Measurements from ENCODE around the gene NDUFAF2. TPM values are rescaled to one million over a fixed set of nuclear protein-coding genes. Genes with fewer than 3 reads are reported as not detected.
A peak's percentile ranks its signal among the peaks of the same experiment; 100 is the strongest.

The NDUFAF2 gene
- polyA plus RNA-seq, 1 donor: 39.3 TPM

DNA sequence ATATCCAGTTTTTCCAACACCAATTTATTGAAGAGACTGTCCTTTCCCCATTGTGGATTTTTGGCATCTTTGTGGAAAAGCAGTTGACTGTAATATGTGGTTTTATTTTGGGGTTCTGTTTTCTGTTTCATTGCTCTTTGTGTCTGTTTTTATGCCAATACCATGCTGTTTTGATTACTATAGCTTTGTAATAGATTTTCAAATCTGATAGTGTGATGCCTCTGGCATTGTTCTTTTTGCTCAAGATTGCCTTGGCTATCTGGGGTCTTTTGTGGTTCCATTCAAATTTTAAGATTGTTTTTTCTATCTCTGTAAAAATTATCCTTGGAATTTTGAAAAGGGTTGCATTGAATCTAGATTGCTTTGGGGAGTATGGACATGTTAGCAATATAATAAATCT lies 99.5 kb downstream of the NDUFAF2 start:
- no peak overlapping the region for H3K27ac ChIP-seq (ENCODE audit: low read length)
- H3K36me3 ChIP-seq (ENCODE audit: control insufficient read depth, insufficient read depth, low read length): no peaks in the 10 kb centered on the region
- no peaks in the 10 kb centered on the region for H3K27me3 ChIP-seq (ENCODE audit: control insufficient read depth, insufficient read depth, low read length)
- DNase-seq: no peak
- H3K9me3 ChIP-seq (ENCODE audit: control insufficient read depth, low read depth, low read length): no peaks in the 10 kb centered on the region
- H3K4me1 ChIP-seq (ENCODE audit: control insufficient read depth, insufficient read depth, low read length): no peaks in the 10 kb centered on the region
- no peak overlapping the region for H3K4me3 ChIP-seq (ENCODE audit: low read length)

GRCh38 chr5:61047346-61047745 lies 102.3 kb downstream of the NDUFAF2 start:
- peaks cover 15% of the 10 kb centered on the region for H3K4me1 ChIP-seq (ENCODE audit: control insufficient read depth, insufficient read depth, low read length)
- peak overlapping the region; percentile 60 for H3K27ac ChIP-seq (ENCODE audit: low read length)
- H3K9me3 ChIP-seq (ENCODE audit: control insufficient read depth, low read depth, low read length): no peaks in the 10 kb centered on the region
- DNase-seq: peak in 1 of 2 donors; percentile 50
- no peaks in the 10 kb centered on the region for H3K27me3 ChIP-seq (ENCODE audit: control insufficient read depth, insufficient read depth, low read length)
- H3K36me3 ChIP-seq (ENCODE audit: control insufficient read depth, insufficient read depth, low read length): no peaks in the 10 kb centered on the region
- H3K4me3 ChIP-seq (ENCODE audit: low read length): no peak overlapping the region

GRCh38 chr5:61048534-61048933 lies 103.5 kb downstream of the NDUFAF2 start:
- H3K27ac ChIP-seq (ENCODE audit: low read length): no peak overlapping the region
- no peaks in the 10 kb centered on the region for H3K27me3 ChIP-seq (ENCODE audit: control insufficient read depth, insufficient read depth, low read length)
- no peak overlapping the region for H3K4me3 ChIP-seq (ENCODE audit: low read length)
- no peak for DNase-seq
- H3K36me3 ChIP-seq (ENCODE audit: control insufficient read depth, insufficient read depth, low read length): no peaks in the 10 kb centered on the region
- WGBS (ENCODE audit: insufficient coverage, low lambda C conversion rate): no CpG with 5 or more reads among the region's 1 CpG
- no peaks in the 10 kb centered on the region for H3K9me3 ChIP-seq (ENCODE audit: control insufficient read depth, low read depth, low read length)
- peaks cover 15% of the 10 kb centered on the region for H3K4me1 ChIP-seq (ENCODE audit: control insufficient read depth, insufficient read depth, low read length)

DNA sequence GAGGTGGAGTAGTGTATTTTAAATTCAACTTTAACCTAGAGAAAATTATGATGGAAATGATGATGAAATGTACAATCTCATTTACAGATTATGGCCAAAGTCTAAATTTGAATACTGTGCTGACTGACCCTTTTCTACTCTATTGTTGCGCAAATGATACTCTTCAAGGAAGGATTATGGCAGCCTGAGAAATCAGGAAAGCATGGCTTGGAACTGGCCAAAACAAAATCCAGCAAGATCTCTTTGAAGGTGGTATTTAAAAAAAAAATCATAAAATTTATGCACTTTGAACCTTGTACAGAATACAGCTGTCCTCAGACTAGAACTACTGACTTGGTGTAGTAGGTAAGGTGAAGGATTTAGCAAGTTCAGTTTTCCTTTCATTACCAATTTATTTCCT lies 105.3 kb downstream of the NDUFAF2 start:
- Histone ChIP-seq H3K9me3 (ENCODE audit: control insufficient read depth, low read depth, low read length) (no peaks in the 10 kb centered on the region), H3K4me1 (ENCODE audit: control insufficient read depth, insufficient read depth, low read length) (peaks cover 15% of the 10 kb centered on the region), H3K27me3 (ENCODE audit: control insufficient read depth, insufficient read depth, low read length) (no peaks in the 10 kb centered on the region), H3K36me3 (ENCODE audit: control insufficient read depth, insufficient read depth, low read length) (no peaks in the 10 kb centered on the region), H3K27ac (ENCODE audit: low read length) (peak overlapping the region; percentile 58), H3K4me3 (ENCODE audit: low read length) (no peak overlapping the region)
- WGBS (ENCODE audit: insufficient coverage, low lambda C conversion rate): no CpG with 5 or more reads among the region's 1 CpG
- DNase-seq: peak; percentile 31 to 71

- DNase-seq: peak; percentile 62 to 80
- H3K36me3 ChIP-seq (ENCODE audit: control insufficient read depth, insufficient read depth, low read length): no peaks in the 10 kb centered on the region
- H3K4me3 ChIP-seq (ENCODE audit: low read length): no peak overlapping the region
- no peaks in the 10 kb centered on the region for H3K9me3 ChIP-seq (ENCODE audit: control insufficient read depth, low read depth, low read length)
- H3K27me3 ChIP-seq (ENCODE audit: control insufficient read depth, insufficient read depth, low read length): no peaks in the 10 kb centered on the region
- peaks cover 15% of the 10 kb centered on the region for H3K4me1 ChIP-seq (ENCODE audit: control insufficient read depth, insufficient read depth, low read length)
- WGBS (ENCODE audit: insufficient coverage, low lambda C conversion rate): no CpG with 5 or more reads among the region's 1 CpG
- peak overlapping the region; percentile 58 for H3K27ac ChIP-seq (ENCODE audit: low read length)
These were observed 106.3 kb downstream of the NDUFAF2 start for GRCh38 chr5:61051267-61051666.

DNA sequence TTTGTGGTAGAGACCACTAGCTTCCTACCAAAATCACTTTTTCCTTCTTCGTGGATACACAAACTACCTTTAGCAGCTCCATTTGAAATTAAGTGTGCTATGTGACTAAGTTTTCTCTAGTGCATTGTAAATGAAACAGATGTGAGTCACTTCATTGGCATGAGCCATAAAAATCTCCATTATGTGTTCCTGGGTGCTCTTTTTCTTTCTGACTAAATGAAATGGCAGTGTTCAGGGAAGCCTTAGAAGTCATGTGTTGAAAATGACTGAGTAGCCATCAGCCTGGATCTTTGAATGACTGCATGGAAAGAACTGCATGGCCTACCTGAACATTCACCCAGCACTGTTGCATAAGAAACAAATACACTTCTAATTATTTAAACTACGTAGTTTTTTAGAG lies 107.9 kb downstream of the NDUFAF2 start:
- peak; percentile 48 to 72 for DNase-seq
- Histone ChIP-seq H3K27me3 (ENCODE audit: control insufficient read depth, insufficient read depth, low read length) (no peaks in the 10 kb centered on the region), H3K36me3 (ENCODE audit: control insufficient read depth, insufficient read depth, low read length) (no peaks in the 10 kb centered on the region), H3K4me1 (ENCODE audit: control insufficient read depth, insufficient read depth, low read length) (peaks cover 15% of the 10 kb centered on the region), H3K27ac (ENCODE audit: low read length) (peak overlapping the region; percentile 58), H3K9me3 (ENCODE audit: control insufficient read depth, low read depth, low read length) (no peaks in the 10 kb centered on the region), H3K4me3 (ENCODE audit: low read length) (no peak overlapping the region)
- 100% methylated on average over 1 of the region's 2 CpGs for WGBS (ENCODE audit: insufficient coverage, low lambda C conversion rate)

GRCh38 chr5:61053937-61054336 lies 108.9 kb downstream of the NDUFAF2 start:
- no CpG with 5 or more reads among the region's 2 CpGs for WGBS (ENCODE audit: insufficient coverage, low lambda C conversion rate)
- no peak overlapping the region for H3K4me3 ChIP-seq (ENCODE audit: low read length)

DNA sequence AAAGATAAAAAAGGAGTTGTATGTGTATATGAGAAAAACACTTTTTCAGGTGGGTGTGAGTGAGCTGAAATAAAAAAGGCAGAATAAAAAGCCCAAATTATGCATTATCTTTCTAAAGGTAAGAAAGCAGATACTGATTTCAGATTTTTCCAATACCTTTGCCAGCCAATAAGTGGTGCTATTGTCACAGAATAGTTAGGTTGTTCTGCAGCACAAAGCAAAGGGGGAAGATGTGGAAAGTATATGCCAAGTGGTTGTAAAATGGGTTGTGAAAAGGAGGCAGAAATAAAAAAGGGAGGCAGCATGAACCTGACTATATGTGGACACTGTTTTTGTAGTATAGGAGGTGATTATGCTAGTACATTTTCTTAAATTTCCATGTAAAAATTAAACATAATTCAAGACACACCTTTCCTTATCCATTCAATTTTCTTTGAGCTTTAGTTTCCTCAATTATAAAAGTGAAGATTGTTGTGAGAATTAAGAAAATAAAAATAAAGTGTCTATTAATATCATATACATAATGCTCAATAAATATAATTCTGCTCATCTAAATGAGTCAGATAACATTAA lies 110.5 kb downstream of the NDUFAF2 start:
- peak in 1 of 2 donors; percentile 46 for DNase-seq
- Histone ChIP-seq H3K27ac (ENCODE audit: low read length) (no peak overlapping the region), H3K4me1 (ENCODE audit: control insufficient read depth, insufficient read depth, low read length) (peaks cover 11% of the 10 kb centered on the region), H3K9me3 (ENCODE audit: control insufficient read depth, low read depth, low read length) (no peaks in the 10 kb centered on the region), H3K36me3 (ENCODE audit: control insufficient read depth, insufficient read depth, low read length) (no peaks in the 10 kb centered on the region), H3K27me3 (ENCODE audit: control insufficient read depth, insufficient read depth, low read length) (no peaks in the 10 kb centered on the region), H3K4me3 (ENCODE audit: low read length) (no peak overlapping the region)

More at GRCh38 chr5:61053937-61054336, 108.9 kb downstream of the NDUFAF2 start:
- no peaks in the 10 kb centered on the region for H3K27me3 ChIP-seq (ENCODE audit: control insufficient read depth, insufficient read depth, low read length)
- H3K4me1 ChIP-seq (ENCODE audit: control insufficient read depth, insufficient read depth, low read length): peaks cover 15% of the 10 kb centered on the region
- no peak for DNase-seq
- no peaks in the 10 kb centered on the region for H3K36me3 ChIP-seq (ENCODE audit: control insufficient read depth, insufficient read depth, low read length)
- no peaks in the 10 kb centered on the region for H3K9me3 ChIP-seq (ENCODE audit: control insufficient read depth, low read depth, low read length)
- H3K27ac ChIP-seq (ENCODE audit: low read length): no peak overlapping the region

GRCh38 chr5:61059499-61059898 lies 114.5 kb downstream of the NDUFAF2 start:
- no peak overlapping the region for H3K4me3 ChIP-seq (ENCODE audit: low read length)
- H3K4me1 ChIP-seq (ENCODE audit: control insufficient read depth, insufficient read depth, low read length): no peaks in the 10 kb centered on the region

GRCh38 chr5:61069150-61069549 lies 124.1 kb downstream of the NDUFAF2 start:
- H3K36me3 ChIP-seq (ENCODE audit: control insufficient read depth, insufficient read depth, low read length): no peaks in the 10 kb centered on the region
- no peak overlapping the region for H3K4me3 ChIP-seq (ENCODE audit: low read length)
- no peaks in the 10 kb centered on the region for H3K9me3 ChIP-seq (ENCODE audit: control insufficient read depth, low read depth, low read length)
- H3K4me1 ChIP-seq (ENCODE audit: control insufficient read depth, insufficient read depth, low read length): peaks cover 3% of the 10 kb centered on the region
- H3K27me3 ChIP-seq (ENCODE audit: control insufficient read depth, insufficient read depth, low read length): no peaks in the 10 kb centered on the region
- H3K27ac ChIP-seq (ENCODE audit: low read length): no peak overlapping the region
- no peak for DNase-seq

More at GRCh38 chr5:61059499-61059898, 114.5 kb downstream of the NDUFAF2 start:
- DNase-seq: no peak
- Histone ChIP-seq H3K9me3 (ENCODE audit: control insufficient read depth, low read depth, low read length) (peaks cover 8% of the 10 kb centered on the region), H3K27ac (ENCODE audit: low read length) (no peak overlapping the region), H3K36me3 (ENCODE audit: control insufficient read depth, insufficient read depth, low read length) (peaks cover 2% of the 10 kb centered on the region), H3K27me3 (ENCODE audit: control insufficient read depth, insufficient read depth, low read length) (no peaks in the 10 kb centered on the region)

DNA sequence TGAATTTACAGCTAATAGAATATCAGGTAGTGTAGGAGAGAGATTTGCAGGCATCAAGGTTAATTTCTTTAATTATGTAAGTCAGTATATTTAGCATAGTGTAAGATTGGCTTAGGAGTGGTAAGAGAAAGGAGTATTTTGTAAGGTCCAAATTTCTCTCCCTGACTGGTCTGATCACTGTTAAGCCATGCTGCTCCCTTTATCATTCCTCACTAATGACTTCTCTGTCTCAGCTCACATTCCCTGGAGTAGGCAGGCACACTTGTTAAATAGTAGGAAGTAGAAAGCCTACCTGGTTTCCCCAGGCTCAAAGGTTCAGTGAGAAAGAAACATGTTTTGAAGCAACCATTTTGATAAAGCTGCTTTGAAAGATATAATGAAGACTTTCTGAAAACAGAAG lies 126.5 kb downstream of the NDUFAF2 start:
- no peaks in the 10 kb centered on the region for H3K36me3 ChIP-seq (ENCODE audit: control insufficient read depth, insufficient read depth, low read length)
- peaks cover 3% of the 10 kb centered on the region for H3K4me1 ChIP-seq (ENCODE audit: control insufficient read depth, insufficient read depth, low read length)
- peak overlapping the region; percentile 10 for H3K27ac ChIP-seq (ENCODE audit: low read length)
- H3K4me3 ChIP-seq (ENCODE audit: low read length): no peak overlapping the region
- H3K27me3 ChIP-seq (ENCODE audit: control insufficient read depth, insufficient read depth, low read length): no peaks in the 10 kb centered on the region
- DNase-seq: peak; percentile 36 to 76
- no peaks in the 10 kb centered on the region for H3K9me3 ChIP-seq (ENCODE audit: control insufficient read depth, low read depth, low read length)

Data from large intestine (tissue), 3 donors.